Measurements from ENCODE around the gene GSG1.

The GSG1 gene

GRCh38 chr12:13103391-13104033, at the start of gene GSG1:
Gene GSG1 (minus strand): TSS chr12:13103667. CDS start chr12:13103512, 155 bp downstream.
- no peak for DNase-seq

- no peak for DNase-seq
Observed at GRCh38 chr12:13153180-13153579, 49.7 kb upstream of the GSG1 start.

- DNase-seq: no peak
Observed at GRCh38 chr12:13152756-13153155, 49.3 kb upstream of the GSG1 start.

- no peak for DNase-seq
Observed at GRCh38 chr12:13152281-13152680, 48.8 kb upstream of the GSG1 start.

GRCh38 chr12:13149411-13149810, 45.9 kb upstream of the GSG1 start:
- no peak for DNase-seq

- DNase-seq: no peak
Observed at GRCh38 chr12:13148485-13148847, 45.0 kb upstream of the GSG1 start.

- no peak for DNase-seq
Observed at GRCh38 chr12:13147688-13148484, 44.4 kb upstream of the GSG1 start.

- no peak for DNase-seq
Observed at GRCh38 chr12:13146336-13146938, 43.0 kb upstream of the GSG1 start.

GRCh38 chr12:13144266-13144828, 40.9 kb upstream of the GSG1 start:
- no peak for DNase-seq

- no peak for DNase-seq
Observed at GRCh38 chr12:13142747-13143146, 39.3 kb upstream of the GSG1 start.

- DNase-seq: no peak
Observed at GRCh38 chr12:13141686-13142085, 38.2 kb upstream of the GSG1 start.

GRCh38 chr12:13135371-13136178, 32.1 kb upstream of the GSG1 start:
- no peak for DNase-seq

- DNase-seq: no peak
Observed at GRCh38 chr12:13133886-13134285, 30.4 kb upstream of the GSG1 start.

GRCh38 chr12:13130981-13131380, 27.5 kb upstream of the GSG1 start:
- DNase-seq: no peak

- no peak for DNase-seq
Observed at GRCh38 chr12:13128291-13128965, 25.0 kb upstream of the GSG1 start.

- no peak for DNase-seq
Observed at GRCh38 chr12:13127444-13127843, 24.0 kb upstream of the GSG1 start.

- DNase-seq: no peak
Observed at GRCh38 chr12:13126494-13126893, 23.0 kb upstream of the GSG1 start.

GRCh38 chr12:13125996-13126395, 22.5 kb upstream of the GSG1 start:
- no peak for DNase-seq

- no peak for DNase-seq
Observed at GRCh38 chr12:13124656-13125505, 21.4 kb upstream of the GSG1 start.

GRCh38 chr12:13121568-13121967, 18.1 kb upstream of the GSG1 start:
- DNase-seq: no peak

GRCh38 chr12:13120413-13120812, 16.9 kb upstream of the GSG1 start:
- DNase-seq: no peak
